HG02981 (cell line): ENCODE data around the gene MTMR2.

Source experiments
- ATAC-seq: cut with Tn5 transposase; IDR thresholded peaks from one replicate; pipeline ENCODE4 v1.9.1; 2021; ENCODE audit warnings: mild to moderate bottlenecking, moderate library complexity; ENCODE audit not compliant: unreplicated experiment

MTMR2 gene

GRCh38 chr11:95923728-95924413, at the start of gene MTMR2:
TSS of gene MTMR2 (minus strand) at chr11:95924107. CDS start at chr11:95923954, 153 bp downstream.
- ATAC-seq = peak; percentile 99

- ATAC-seq = no peak
These were observed 48.2 kb upstream of the MTMR2 start for GRCh38 chr11:95972060-95972459.

DNA sequence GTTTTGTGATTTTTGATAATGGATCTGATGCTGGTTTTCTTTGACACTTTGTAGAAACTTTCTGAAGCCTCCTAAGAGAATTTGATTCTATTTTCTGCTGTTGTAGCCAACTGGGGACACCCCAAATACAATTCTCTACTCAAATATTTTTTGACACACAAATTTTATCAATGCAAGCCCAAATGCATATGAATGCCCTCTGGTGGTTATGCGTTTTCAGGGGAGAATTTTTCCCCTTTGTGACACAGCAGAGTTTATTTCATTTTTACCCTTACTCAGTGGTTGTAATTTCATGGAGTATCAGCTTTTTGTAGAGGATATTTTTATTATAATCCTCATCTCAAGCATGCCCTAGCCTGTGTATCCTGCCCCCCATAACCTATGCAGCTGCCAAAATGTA, 44.7 kb upstream of the MTMR2 start:
- no peak for ATAC-seq

DNA sequence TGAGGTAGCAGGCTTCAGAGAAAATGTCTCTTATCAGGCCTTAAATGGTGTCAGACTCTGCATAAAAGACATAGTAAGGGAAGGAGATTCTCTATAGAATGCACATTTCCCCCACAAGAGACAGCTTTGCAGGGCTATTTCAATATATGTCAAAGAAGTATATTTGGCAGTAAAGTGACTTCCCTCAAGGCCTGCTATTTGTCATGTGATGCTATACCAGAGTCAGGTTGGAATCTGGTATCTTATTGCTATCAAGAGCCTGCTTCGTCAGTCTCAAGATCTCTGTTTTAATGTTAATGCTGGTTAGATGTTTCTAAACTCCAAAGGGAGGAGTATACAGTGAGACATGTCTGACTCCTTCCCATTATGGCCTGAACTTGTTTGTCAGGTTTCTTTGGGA, 40.4 kb upstream of the MTMR2 start:
- no peak for ATAC-seq

DNA sequence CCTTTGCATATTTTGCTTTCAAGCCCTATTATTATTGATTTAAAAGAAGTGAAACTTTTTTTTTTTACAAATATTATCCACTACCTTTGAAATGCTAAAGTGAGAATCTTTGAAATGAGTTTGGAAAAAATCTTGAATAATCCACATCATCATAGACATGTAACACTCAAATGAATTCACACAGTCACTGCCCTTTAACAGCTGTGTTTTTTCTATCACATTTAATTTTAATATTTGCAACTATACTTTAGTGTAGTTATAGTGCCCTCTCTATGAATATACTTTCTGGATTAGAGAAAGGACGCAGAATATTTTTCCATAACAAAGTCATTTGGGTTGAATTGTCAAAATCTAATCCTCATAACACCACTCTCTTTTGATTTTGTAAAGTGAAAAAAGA, 37.9 kb upstream of the MTMR2 start:
- no peak for ATAC-seq

DNA sequence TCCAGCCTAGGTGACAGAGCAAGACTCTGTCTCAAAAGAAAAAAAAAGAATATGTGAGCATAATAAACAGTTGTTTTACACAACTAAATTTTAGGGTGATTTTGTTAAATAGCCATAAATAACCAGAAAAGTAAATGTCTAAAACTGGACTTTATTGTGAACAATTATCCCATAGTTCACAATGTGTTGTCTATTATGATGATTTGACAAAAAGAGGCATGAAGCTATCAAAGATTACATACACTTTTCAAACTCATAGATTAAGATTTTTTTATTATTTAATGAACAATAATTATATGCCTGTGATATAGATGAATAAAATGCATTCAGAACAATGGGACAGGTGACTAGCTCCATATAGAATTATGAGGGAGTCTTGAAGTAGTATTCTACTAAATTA, 27.0 kb upstream of the MTMR2 start:
- no peak for ATAC-seq

- ATAC-seq = no peak
These were observed 24.7 kb upstream of the MTMR2 start for GRCh38 chr11:95948637-95949036.

DNA sequence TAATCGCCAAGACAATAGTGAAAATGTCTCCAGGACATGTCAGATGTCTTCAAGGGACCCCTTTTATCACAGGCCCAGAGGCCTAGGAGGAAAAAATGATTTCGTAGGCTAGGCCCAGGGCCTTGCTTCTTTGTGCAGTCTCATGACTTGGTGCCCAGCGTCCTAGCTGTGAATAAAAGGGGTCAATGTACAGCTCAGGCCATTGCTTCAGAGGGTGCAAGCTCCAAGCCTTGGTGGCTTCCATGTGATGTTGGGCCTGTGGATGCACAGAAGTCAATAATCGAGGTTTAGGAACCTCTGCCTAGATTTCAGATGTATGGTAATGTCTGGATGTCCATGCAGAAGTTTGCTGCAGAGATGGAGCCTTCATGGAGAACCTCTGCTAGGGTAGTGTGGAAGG, 20.7 kb upstream of the MTMR2 start:
- ATAC-seq = no peak

- ATAC-seq = no peak
These were observed 19.6 kb upstream of the MTMR2 start for GRCh38 chr11:95943546-95943945.

DNA sequence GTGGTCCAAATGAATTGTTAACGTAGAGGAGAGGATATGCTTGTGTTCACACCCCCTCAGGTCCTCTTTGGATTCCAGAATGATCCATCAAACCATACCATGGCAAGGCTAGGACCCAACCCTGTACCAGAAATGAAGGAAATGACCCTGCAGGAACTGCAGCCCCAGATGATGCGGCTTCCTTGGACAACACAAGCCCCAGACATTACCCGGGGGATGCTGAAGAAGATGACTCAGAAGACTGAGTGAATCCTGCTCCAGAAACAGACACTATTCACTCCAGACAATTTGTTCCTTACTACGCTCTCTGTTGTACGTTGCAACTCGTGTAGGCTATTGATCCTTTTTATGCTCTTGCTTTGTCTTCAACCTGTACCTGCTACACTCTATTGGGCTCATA, 15.2 kb upstream of the MTMR2 start:
- ATAC-seq = no peak

DNA sequence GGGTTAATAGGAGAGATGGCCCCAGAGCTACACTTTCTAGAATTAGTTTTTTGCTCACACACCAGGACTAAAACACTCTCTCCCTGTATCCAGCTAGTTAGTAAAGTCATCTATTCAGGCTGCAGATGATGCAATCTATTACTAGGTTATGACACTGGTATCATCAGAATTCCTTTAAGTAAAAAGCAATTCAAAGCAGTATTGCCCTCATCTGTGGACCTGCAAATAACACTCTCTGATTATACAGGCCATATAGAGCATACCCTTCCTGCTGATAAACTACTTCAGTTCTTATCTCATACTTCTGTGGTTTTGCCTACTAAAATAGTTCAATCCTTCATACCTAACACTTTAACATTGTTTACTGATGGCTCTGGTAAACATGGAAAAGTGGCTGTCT, 13.5 kb upstream of the MTMR2 start:
- ATAC-seq = no peak

DNA sequence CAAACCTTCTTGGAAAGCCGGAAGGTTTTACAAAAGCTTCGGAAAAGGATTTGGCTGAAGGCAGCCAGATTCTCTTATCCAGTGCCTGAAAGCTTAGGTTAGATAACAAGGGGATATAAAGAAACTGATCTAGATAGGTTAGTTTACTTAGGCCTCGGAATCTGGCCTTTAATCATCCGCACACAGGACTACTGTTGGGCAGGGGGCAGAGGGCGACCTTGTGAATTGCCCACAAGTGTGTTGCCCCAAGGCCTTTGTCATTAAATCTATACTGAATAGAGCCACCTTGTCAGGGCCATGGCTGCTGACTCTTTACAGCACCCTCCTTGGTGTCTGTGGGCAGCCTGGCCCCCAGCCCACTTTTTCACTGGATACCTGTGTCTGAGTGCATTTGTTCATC, 9.7 kb upstream of the MTMR2 start:
- ATAC-seq = no peak

DNA sequence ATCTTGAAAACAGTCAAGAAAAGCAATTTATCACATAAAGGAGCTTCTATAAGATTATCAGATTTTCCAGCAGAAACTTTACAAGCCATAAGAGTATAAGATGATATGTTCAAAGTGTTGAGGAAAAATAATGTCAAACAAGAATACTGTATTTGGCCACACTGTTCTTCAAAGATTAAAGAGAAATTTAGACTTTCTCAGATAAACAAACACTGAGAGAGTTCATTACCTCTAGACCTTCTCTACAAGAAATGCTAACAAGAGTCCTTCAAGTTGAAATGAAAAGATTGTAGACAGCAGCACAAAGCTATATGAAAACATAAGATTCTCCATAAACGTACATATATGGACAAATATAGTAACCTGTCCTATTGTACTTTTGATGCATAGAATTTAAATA, 8.0 kb upstream of the MTMR2 start:
- no peak for ATAC-seq

- ATAC-seq = no peak
These were observed 7.0 kb upstream of the MTMR2 start for GRCh38 chr11:95930948-95931347.

- ATAC-seq = no peak
These were observed 2.8 kb upstream of the MTMR2 start for GRCh38 chr11:95926726-95927125.

GRCh38 chr11:95925011-95925410, 1.1 kb upstream of the MTMR2 start:
- ATAC-seq = no peak

GRCh38 chr11:95924414-95924760, 480 bp upstream of the MTMR2 start:
- ATAC-seq = peak; percentile 5

GRCh38 chr11:95923439-95923727, 524 bp downstream of the MTMR2 start:
- no peak for ATAC-seq

- ATAC-seq = no peak
These were observed 1.1 kb downstream of the MTMR2 start for GRCh38 chr11:95922536-95923438.

DNA sequence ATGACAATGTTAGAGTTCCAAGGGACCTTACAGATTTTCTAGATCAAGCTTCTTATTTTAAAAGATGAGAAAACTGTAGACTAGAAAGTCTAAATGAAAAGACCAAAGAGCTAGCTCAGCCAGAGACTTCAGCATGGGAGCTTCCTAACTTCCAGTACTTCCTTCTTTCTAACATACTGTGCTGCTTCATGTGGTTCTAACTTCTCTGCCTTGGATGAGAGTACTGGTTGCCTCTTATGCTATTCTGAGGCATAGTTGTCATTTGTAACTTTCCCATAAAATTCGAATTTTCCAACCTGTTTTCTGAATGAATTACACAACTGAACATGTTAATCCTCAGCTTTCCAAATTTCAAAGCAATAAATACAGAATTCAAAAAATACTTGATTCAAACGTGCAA, 1.8 kb downstream of the MTMR2 start:
- ATAC-seq = no peak

DNA sequence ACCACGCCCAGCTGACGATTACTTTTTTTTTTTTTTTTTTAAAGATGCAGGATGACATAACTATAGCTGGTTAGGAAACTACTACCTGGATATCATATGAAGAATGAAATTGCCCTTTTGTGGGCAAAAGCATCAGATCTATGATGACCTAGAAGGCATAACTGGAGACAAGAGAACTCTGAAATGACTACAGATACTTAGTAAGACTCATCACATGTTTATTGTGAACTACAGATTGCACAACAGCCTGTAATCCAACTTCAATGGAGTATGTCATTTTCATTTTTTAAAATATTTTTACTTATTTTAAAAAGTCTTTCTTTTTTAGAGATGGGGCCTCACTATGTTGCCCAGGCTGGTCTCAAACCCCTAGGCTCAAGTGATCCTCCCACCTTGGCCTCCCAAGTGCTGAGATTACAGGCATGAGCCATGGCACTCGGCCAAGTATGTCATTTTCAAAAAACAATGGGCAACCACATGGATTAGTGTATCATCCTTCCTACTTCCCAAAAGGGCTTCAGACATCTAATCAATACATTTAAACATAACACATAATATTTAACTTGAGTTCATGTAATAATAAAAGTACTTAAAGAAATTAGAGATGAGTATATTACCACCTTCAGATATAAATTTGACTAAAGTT, 3.3 kb downstream of the MTMR2 start:
- ATAC-seq = no peak

DNA sequence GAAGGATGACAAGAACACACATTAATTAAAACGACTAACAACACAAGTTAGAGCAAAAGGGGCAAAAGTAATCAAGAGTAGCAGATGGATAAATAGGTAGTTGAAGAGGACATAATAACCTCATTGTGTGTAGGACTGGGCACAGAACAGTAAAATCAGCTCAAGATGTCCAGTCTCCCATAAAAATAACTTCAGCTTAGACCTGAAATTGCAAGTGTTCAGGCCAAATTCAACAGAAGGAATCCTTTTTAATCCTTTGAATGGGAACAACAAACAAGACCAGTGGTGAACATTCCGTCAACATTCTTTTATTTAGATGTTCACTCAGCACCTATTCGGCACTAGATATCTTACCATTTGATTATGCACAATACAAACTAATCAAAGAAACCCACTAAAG, 4.4 kb downstream of the MTMR2 start:
- ATAC-seq = no peak
